Measurements from ENCODE around the gene MCAT.

MCAT gene

GRCh38 chr22:43172191-43172590 lies 29.0 kb upstream of the MCAT start:
- DNase-seq (ENCODE audit: low read depth): no peak

GRCh38 chr22:43171607-43172006 lies 28.4 kb upstream of the MCAT start:
- DNase-seq (ENCODE audit: low read depth): no peak

- DNase-seq (ENCODE audit: low read depth): no peak
These were observed 27.9 kb upstream of the MCAT start for GRCh38 chr22:43171019-43171491.

GRCh38 chr22:43170131-43170480 lies 26.9 kb upstream of the MCAT start:
- no peak for DNase-seq (ENCODE audit: low read depth)

- no peak for DNase-seq (ENCODE audit: low read depth)
These were observed 26.3 kb upstream of the MCAT start for GRCh38 chr22:43169310-43170130.

- no peak for DNase-seq (ENCODE audit: low read depth)
These were observed 25.5 kb upstream of the MCAT start for GRCh38 chr22:43168471-43169309.

GRCh38 chr22:43167001-43167589 lies 23.9 kb upstream of the MCAT start:
- DNase-seq (ENCODE audit: low read depth): no peak

- no peak for DNase-seq (ENCODE audit: low read depth)
These were observed 23.1 kb upstream of the MCAT start for GRCh38 chr22:43166132-43166930.

GRCh38 chr22:43164636-43165035 lies 21.4 kb upstream of the MCAT start:
- no peak for DNase-seq (ENCODE audit: low read depth)

GRCh38 chr22:43163241-43163795 lies 20.1 kb upstream of the MCAT start:
- no peak for DNase-seq (ENCODE audit: low read depth)

- DNase-seq (ENCODE audit: low read depth): no peak
These were observed 19.4 kb upstream of the MCAT start for GRCh38 chr22:43162412-43163150.

GRCh38 chr22:43160497-43161126 lies 17.4 kb upstream of the MCAT start:
- DNase-seq (ENCODE audit: low read depth): no peak

GRCh38 chr22:43159484-43160178 lies 16.4 kb upstream of the MCAT start:
- DNase-seq (ENCODE audit: low read depth): no peak

GRCh38 chr22:43158778-43159483 lies 15.7 kb upstream of the MCAT start:
- DNase-seq (ENCODE audit: low read depth): no peak

GRCh38 chr22:43157874-43158546 lies 14.8 kb upstream of the MCAT start:
- no peak for DNase-seq (ENCODE audit: low read depth)

- DNase-seq (ENCODE audit: low read depth): no peak
These were observed 13.2 kb upstream of the MCAT start for GRCh38 chr22:43156413-43156812.

- DNase-seq (ENCODE audit: low read depth): no peak
These were observed 12.6 kb upstream of the MCAT start for GRCh38 chr22:43155789-43156188.

GRCh38 chr22:43154887-43155536 lies 11.8 kb upstream of the MCAT start:
- DNase-seq (ENCODE audit: low read depth): no peak

All from non-pigmented ciliary epithelial cell (primary cell).